ENCODE results near the gene BTD.

The BTD gene

GRCh38 chr3:15665510-15666150, 64.1 kb downstream of the BTD start:
- peak; percentile 41 for DNase-seq (ENCODE audit: low read depth)

DNA sequence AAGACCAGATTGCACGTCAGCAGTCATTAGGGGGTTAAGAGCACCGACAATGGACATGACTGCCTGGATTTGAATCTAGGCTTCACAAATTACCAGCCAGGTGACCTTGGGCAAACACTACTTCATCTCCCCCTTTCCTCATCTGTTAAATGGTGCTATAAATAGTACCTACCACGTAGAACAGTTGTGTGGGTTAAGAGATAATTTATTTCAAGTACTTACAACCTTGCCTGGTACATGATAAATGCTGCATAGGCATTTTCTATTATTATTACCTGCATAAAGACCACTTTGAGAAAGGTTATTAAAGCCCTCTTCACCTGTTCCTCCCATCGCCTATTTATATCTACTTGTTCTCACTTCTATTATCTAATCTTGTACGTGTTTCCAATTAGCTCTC, 64.7 kb downstream of the BTD start:
- no peak for DNase-seq (ENCODE audit: low read depth)

GRCh38 chr3:15667484-15667883, 65.9 kb downstream of the BTD start:
- no peak for DNase-seq (ENCODE audit: low read depth)

- no peak for DNase-seq (ENCODE audit: low read depth)
These were observed 72.0 kb downstream of the BTD start for GRCh38 chr3:15673536-15673935.

DNA sequence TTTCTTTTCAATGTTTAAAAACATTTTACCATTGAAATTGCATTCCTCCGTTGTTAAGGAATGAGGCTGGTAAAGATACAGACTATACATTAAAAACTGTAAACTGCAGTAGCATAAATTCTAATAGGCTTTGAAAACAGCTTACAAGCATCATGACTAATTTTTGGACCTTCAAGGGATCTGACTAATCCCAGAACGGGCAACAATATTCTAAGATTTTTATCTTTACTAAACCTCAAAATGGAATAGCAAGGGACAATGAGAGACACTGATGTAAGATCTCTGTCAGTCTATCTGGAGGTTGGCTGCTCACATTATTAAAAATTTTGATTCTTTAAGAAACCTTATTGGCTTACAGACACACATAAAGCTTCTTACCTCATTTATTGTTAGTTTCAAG, 74.7 kb downstream of the BTD start:
- DNase-seq (ENCODE audit: low read depth), result peak; percentile 80

DNA sequence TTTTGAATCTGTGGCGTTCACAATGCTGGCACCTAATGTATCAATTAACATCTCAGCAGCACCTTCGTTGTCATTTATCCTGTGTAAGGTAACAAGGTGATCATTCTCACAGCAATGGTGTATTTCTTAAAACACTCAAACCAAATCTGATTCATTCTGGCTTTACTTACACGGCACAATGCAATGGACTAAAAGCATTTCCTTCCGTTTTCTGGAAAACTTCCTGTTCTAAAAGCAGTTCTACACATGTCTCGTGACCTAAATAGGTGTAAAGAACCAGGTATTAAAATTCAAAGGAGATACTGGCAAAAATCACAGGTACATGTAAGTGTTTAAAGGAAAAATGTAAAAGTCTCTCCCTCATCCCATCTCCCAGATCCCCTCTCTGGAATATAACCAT, 77.8 kb downstream of the BTD start:
- no peak for DNase-seq (ENCODE audit: low read depth)

GRCh38 chr3:15681668-15682067, 80.1 kb downstream of the BTD start:
- no peak for DNase-seq (ENCODE audit: low read depth)

DNA sequence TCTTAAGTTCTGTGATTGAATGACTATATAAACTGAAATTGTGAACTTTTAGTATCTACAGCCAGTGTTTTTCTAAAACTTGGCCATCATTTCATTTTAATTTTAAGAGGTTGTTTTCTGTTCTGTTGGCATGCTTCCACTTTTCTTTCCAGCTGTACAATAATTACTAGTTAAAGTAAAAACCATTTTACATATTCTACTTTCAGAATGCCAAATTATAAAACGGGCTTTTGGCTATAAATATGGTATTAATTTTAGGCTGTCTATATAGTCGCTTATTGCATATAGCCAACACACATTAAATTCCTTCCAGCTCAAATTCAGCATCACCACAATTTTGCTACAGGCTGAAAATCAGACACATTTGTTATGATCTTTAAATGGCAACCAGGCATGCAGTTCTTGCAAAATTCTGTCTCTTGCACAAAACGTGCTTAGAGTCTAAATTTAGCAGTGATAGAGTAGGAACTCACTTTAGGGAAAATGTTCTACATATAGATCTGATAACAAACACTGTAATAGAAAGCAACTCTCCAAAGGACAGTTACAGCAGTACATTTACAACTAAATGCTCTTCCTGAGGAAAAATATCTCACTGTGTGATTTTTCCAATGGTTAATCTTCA, 81.1 kb downstream of the BTD start:
- DNase-seq (ENCODE audit: low read depth), result no peak

DNA sequence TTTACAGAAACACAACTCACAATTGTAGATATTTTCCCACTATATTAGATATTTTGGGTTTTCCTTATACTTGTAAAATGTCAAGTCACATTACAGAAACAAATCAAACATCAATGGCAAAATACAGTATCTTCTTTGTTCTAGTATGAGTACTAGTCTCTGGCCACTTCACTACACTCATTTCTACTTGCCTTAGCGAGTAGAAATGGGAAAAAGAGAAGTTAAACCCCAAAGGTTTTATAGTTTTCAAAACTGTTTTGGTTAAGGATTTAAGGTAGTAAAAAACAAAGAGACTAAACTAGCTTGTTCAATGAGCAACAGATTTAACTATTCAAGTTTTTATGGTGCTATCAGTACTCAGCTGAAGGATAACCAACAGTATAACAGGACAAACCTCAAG, 81.7 kb downstream of the BTD start:
- DNase-seq (ENCODE audit: low read depth), result no peak

DNA sequence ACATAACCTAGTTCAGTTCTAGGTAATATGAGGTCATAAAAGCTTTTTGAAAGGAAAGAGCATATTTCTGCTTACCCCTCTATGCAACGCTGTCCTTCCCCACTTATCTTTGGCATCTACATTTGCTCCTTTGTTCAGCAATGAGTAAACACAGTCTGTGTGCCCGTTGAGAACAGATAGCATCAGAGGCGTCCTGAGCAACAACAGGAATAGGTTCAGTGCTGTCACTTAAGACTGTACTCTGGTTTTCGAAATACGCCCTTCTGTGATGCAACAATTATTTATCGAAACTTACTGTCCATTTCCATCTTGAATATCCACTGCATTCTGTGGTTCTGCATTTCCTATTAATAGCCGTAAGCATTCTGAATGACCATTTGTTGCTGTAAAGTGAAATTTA, 84.4 kb downstream of the BTD start:
- DNase-seq (ENCODE audit: low read depth), result no peak

DNA sequence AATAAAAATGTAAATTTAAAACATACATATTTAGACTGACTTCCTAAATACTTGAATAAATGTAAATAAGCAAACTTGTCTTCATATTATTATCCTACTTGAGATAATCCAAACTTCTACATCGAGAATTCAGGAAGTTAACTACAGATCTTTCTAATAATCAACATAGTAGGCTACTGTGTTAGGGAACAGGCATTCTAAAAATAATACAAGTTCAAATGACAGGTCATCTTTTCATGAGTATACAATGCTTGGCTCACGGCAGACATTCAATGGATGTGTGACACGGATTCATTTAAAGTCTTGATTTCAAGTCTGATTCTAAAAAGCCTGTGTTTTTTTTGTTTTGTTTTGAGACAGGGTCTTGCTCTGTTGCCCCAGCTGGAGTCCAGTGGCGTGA, 88.7 kb downstream of the BTD start:
- DNase-seq (ENCODE audit: low read depth), result no peak

- no peak for DNase-seq (ENCODE audit: low read depth)
These were observed 89.2 kb downstream of the BTD start for GRCh38 chr3:15690748-15691147.

- DNase-seq (ENCODE audit: low read depth), result peak; percentile 41
These were observed 91.8 kb downstream of the BTD start for GRCh38 chr3:15693355-15693754.

- no peak for DNase-seq (ENCODE audit: low read depth)
These were observed 93.1 kb downstream of the BTD start for GRCh38 chr3:15694628-15695027.
